Activated CD4-positive, alpha-beta T cell treated with anti-CD3 and anti-CD28 coated beads, Interleukin-2, amount 10 ng/mL, durations not matched to agents 24 days and 14 days (primary cell): ENCODE results near the gene GRIK5. TPM values are rescaled to one million over a fixed set of nuclear protein-coding genes. Genes with fewer than 3 reads are reported as not detected.

Source experiments
- DNase-seq: peaks from one replicate; pipeline ENCODE4 v3.0.0; 2022
- H3K27ac Mint-ChIP-seq: one replicate; pipeline ENCODE4 v1.8.0; 2022; ENCODE audit warnings: mild to moderate bottlenecking, mixed read lengths
- H3K27me3 Mint-ChIP-seq: one replicate; pipeline ENCODE4 v1.8.0; 2022; ENCODE audit warnings: mixed read lengths
- H3K36me3 Mint-ChIP-seq: one replicate; pipeline ENCODE4 v1.8.0; 2022; ENCODE audit warnings: low read depth, mild to moderate bottlenecking, mixed read lengths
- H3K4me1 Mint-ChIP-seq: one replicate; pipeline ENCODE4 v1.8.0; 2021; ENCODE audit warnings: mixed read lengths
- H3K4me3 Mint-ChIP-seq: one replicate; pipeline ENCODE4 v1.8.0; 2022; ENCODE audit warnings: mild to moderate bottlenecking, moderate library complexity, mixed read lengths
- H3K9me3 Mint-ChIP-seq: one replicate; pipeline ENCODE4 v1.8.0; 2021; ENCODE audit warnings: mixed read lengths
- intact Hi-C: fragments of 100-400 bp; cut with micrococcal nuclease; formaldehyde crosslinking; loops from one replicate; pipeline ENCODE4 v1.15.1; 2023
- total RNA-seq: library from RNA; stranded (reverse); gene quantifications from 2 replicates; pipeline ENCODE4 v1.2.3, GENCODE V29; 2022

Gene GRIK5
- total RNA-seq, 1 donor from 2014 or later = 4.9 TPM

GRCh38 chr19:42078058-42078457, 8.1 kb upstream of the GRIK5 start:
- Mint-ChIP-seq H3K27me3 (no peaks in the 10 kb centered on the region), H3K4me1 (peaks cover 39% of the 10 kb centered on the region), H3K27ac (peak overlapping the region; percentile 50), H3K36me3 (peaks cover 43% of the 10 kb centered on the region), H3K4me3 (peak overlapping the region; percentile 99), H3K9me3 (no peaks in the 10 kb centered on the region)
- DNase-seq = no peak
- intact Hi-C loops = no loop called here

GRCh38 chr19:42076380-42076944, 6.5 kb upstream of the GRIK5 start:
- no peak for DNase-seq
- H3K9me3 Mint-ChIP-seq = no peaks in the 10 kb centered on the region
- peaks cover 2% of the 10 kb centered on the region for H3K27me3 Mint-ChIP-seq
- H3K4me1 Mint-ChIP-seq = peaks cover 37% of the 10 kb centered on the region
- intact Hi-C loops = no loop called here
- peak overlapping the region; percentile 83 for H3K27ac Mint-ChIP-seq
- peak overlapping the region; percentile 99 for H3K4me3 Mint-ChIP-seq
- H3K36me3 Mint-ChIP-seq = peaks cover 34% of the 10 kb centered on the region

GRCh38 chr19:42075616-42076379, 5.8 kb upstream of the GRIK5 start, which contains the start of gene ZNF574:
ZNF574 (plus strand) TSS chr19:42076166; CDS start chr19:42078607, 2,441 bp downstream.
- Mint-ChIP-seq H3K27me3 (peaks cover 3% of the 10 kb centered on the region), H3K4me3 (peak within 1 kb of the TSS; percentile 99), H3K36me3 (peaks cover 29% of the 10 kb centered on the region), H3K4me1 (peaks cover 33% of the 10 kb centered on the region), H3K9me3 (no peaks in the 10 kb centered on the region), H3K27ac (peak within 1 kb of the TSS; percentile 100)
- peak; percentile 100 for DNase-seq
- intact Hi-C loops = no loop called here

- Mint-ChIP-seq H3K4me3 (peak overlapping the region; percentile 99), H3K27ac (peak overlapping the region; percentile 100), H3K9me3 (no peaks in the 10 kb centered on the region), H3K27me3 (peaks cover 6% of the 10 kb centered on the region), H3K4me1 (peaks cover 36% of the 10 kb centered on the region), H3K36me3 (peaks cover 29% of the 10 kb centered on the region)
- intact Hi-C loops = no loop called here
- no peak for DNase-seq
Observed at GRCh38 chr19:42075364-42075615, 5.3 kb upstream of the GRIK5 start.

GRCh38 chr19:42074513-42075363, 4.7 kb upstream of the GRIK5 start:
- DNase-seq = peak; percentile 76
- Mint-ChIP-seq H3K9me3 (no peaks in the 10 kb centered on the region), H3K27me3 (peaks cover 7% of the 10 kb centered on the region), H3K4me1 (peaks cover 37% of the 10 kb centered on the region), H3K36me3 (peaks cover 24% of the 10 kb centered on the region), H3K4me3 (peak overlapping the region; percentile 99), H3K27ac (peak overlapping the region; percentile 100)
- intact Hi-C loops = no loop called here

GRCh38 chr19:42071247-42071646, 1.2 kb upstream of the GRIK5 start:
- Mint-ChIP-seq H3K4me1 (peaks cover 18% of the 10 kb centered on the region), H3K4me3 (no peak overlapping the region), H3K9me3 (no peaks in the 10 kb centered on the region), H3K36me3 (peaks cover 6% of the 10 kb centered on the region), H3K27me3 (peaks cover 7% of the 10 kb centered on the region), H3K27ac (peak overlapping the region; percentile 56)
- intact Hi-C loops = no loop called here
- no peak for DNase-seq

- Mint-ChIP-seq H3K27me3 (peaks cover 7% of the 10 kb centered on the region), H3K27ac (no peak overlapping the region), H3K36me3 (no peaks in the 10 kb centered on the region), H3K4me3 (no peak overlapping the region), H3K4me1 (peaks cover 7% of the 10 kb centered on the region), H3K9me3 (no peaks in the 10 kb centered on the region)
- no peak for DNase-seq
- intact Hi-C loops = no loop called here
Observed at GRCh38 chr19:42068756-42069571, 1.0 kb downstream of the GRIK5 start.

GRCh38 chr19:42068361-42068755, 1.6 kb downstream of the GRIK5 start:
- Mint-ChIP-seq H3K4me3 (no peak overlapping the region), H3K27ac (no peak overlapping the region), H3K9me3 (no peaks in the 10 kb centered on the region), H3K27me3 (peaks cover 7% of the 10 kb centered on the region), H3K36me3 (no peaks in the 10 kb centered on the region), H3K4me1 (peaks cover 7% of the 10 kb centered on the region)
- intact Hi-C loops = no loop called here
- no peak for DNase-seq

GRCh38 chr19:42067315-42067888, 2.6 kb downstream of the GRIK5 start:
- no peak for DNase-seq
- H3K4me3 Mint-ChIP-seq = no peak overlapping the region
- H3K27me3 Mint-ChIP-seq = peaks cover 7% of the 10 kb centered on the region

GRCh38 chr19:42066075-42066754, 3.8 kb downstream of the GRIK5 start:
- intact Hi-C loops = no loop called here
- Mint-ChIP-seq H3K27ac (no peak overlapping the region), H3K27me3 (peaks cover 4% of the 10 kb centered on the region), H3K9me3 (no peaks in the 10 kb centered on the region), H3K36me3 (no peaks in the 10 kb centered on the region), H3K4me1 (peaks cover 3% of the 10 kb centered on the region), H3K4me3 (no peak overlapping the region)
- DNase-seq = no peak

More at GRCh38 chr19:42067315-42067888, 2.6 kb downstream of the GRIK5 start:
- no peaks in the 10 kb centered on the region for H3K36me3 Mint-ChIP-seq
- no peaks in the 10 kb centered on the region for H3K9me3 Mint-ChIP-seq
- peaks cover 3% of the 10 kb centered on the region for H3K4me1 Mint-ChIP-seq
- no peak overlapping the region for H3K27ac Mint-ChIP-seq
- intact Hi-C loops = no loop called here

GRCh38 chr19:42065511-42065910, 4.5 kb downstream of the GRIK5 start:
- Mint-ChIP-seq H3K4me3 (no peak overlapping the region), H3K9me3 (no peaks in the 10 kb centered on the region), H3K4me1 (peaks cover 2% of the 10 kb centered on the region), H3K27ac (no peak overlapping the region), H3K27me3 (peaks cover 3% of the 10 kb centered on the region), H3K36me3 (no peaks in the 10 kb centered on the region)
- no peak for DNase-seq
- intact Hi-C loops = no loop called here

GRCh38 chr19:42065051-42065450, 5.0 kb downstream of the GRIK5 start:
- H3K4me1 Mint-ChIP-seq = no peaks in the 10 kb centered on the region
- no peak overlapping the region for H3K4me3 Mint-ChIP-seq
- H3K27ac Mint-ChIP-seq = no peak overlapping the region
- H3K36me3 Mint-ChIP-seq = no peaks in the 10 kb centered on the region
- DNase-seq = no peak
- H3K27me3 Mint-ChIP-seq = no peaks in the 10 kb centered on the region
- H3K9me3 Mint-ChIP-seq = no peaks in the 10 kb centered on the region
- intact Hi-C loops = no loop called here

- Mint-ChIP-seq H3K27me3 (no peaks in the 10 kb centered on the region), H3K4me3 (no peak overlapping the region), H3K4me1 (no peaks in the 10 kb centered on the region), H3K9me3 (no peaks in the 10 kb centered on the region), H3K36me3 (no peaks in the 10 kb centered on the region), H3K27ac (no peak overlapping the region)
- intact Hi-C loops = no loop called here
- DNase-seq = no peak
Observed at GRCh38 chr19:42064432-42064831, 5.6 kb downstream of the GRIK5 start.
